ENCODE measurements around the gene RPEL1. TPM values are rescaled to one million over a fixed set of nuclear protein-coding genes. Genes with fewer than 3 reads are reported as not detected.
A peak's percentile ranks its signal among the peaks of the same experiment; 100 is the strongest.

Gene RPEL1
- total and polyA plus RNA-seq, 2 of the 8 experiments (the other 6 are each of a cell fraction or from before 2014, with no cell fraction given), result 0.12 TPM; not detected in 1

- TF ChIP-seq CHD7 (IDR thresholded peaks at IDR 0.05; ENCODE audit: insufficient replicate concordance, low read length) (no peak), JUND (IDR thresholded peaks at IDR 0.05; ENCODE audit: low read length) (0 out of 2 replicates have a peak, but pooled peaks have one; percentile 5), ATF2 (IDR thresholded peaks at IDR 0.05; ENCODE audit: low read length) (no peak), RFX5 (IDR thresholded peaks at IDR 0.05; ENCODE audit: borderline replicate concordance, low read depth, low read length) (no peak), SIN3A (conservative IDR thresholded peaks at IDR 0.05 in 1 of 2, IDR thresholded peaks at IDR 0.05 in 1 of 2; ENCODE audit: low read depth in 1 of 2, low read length in 2 of 2) (0 out of 4 replicates have a peak, but pooled peaks of 1 of the 2 experiments have one; percentile 49), SRF (IDR thresholded peaks at IDR 0.05; ENCODE audit: low read depth, low read length) (no peak), MAX (IDR thresholded peaks at IDR 0.05) (no peak)
Measured at GRCh38 chr10:103204353-103205255, 41.1 kb upstream of the RPEL1 start (continued).
